Posterior cingulate gyrus (tissue), 11 donors: ENCODE measurements around the gene INHBB.

Source experiments
- DNase-seq, 10 donors: peaks; one replicate each; pipeline versions ENCODE4 v3.0.0 to v3.0.0-alpha.2; 2020 to 2021; ENCODE audit warnings: mixed read lengths in 3 of 10
- intact Hi-C: fragments of 100-400 bp; cut with DNase I; formaldehyde crosslinking; loops from one replicate; pipeline ENCODE4 v1.15.1; 2023

INHBB gene

DNA sequence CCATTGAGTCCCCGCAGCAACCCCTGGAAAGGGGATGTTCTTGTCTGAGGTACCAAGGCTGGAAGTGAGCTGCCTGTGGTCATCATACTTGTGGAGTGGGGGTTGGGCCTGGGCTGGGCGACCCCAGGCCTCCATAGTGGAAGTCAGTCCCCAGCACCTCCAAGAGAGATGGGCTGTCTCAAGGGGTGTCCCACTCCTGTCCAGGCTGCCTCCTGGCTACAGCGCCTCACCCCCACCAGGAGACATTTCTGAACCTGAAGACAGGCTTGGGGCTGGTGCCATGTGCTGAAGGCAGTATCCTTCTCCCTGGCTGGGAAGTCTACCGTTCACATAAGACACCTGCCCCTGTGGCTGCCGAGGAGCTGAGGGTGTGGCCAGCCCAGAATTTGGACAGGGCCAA is 28.9 kb downstream of the INHBB start:
- peak in 3 of 10 donors; percentile 10 to 72 (median 47) for DNase-seq
- intact Hi-C loops: no loop called here

DNA sequence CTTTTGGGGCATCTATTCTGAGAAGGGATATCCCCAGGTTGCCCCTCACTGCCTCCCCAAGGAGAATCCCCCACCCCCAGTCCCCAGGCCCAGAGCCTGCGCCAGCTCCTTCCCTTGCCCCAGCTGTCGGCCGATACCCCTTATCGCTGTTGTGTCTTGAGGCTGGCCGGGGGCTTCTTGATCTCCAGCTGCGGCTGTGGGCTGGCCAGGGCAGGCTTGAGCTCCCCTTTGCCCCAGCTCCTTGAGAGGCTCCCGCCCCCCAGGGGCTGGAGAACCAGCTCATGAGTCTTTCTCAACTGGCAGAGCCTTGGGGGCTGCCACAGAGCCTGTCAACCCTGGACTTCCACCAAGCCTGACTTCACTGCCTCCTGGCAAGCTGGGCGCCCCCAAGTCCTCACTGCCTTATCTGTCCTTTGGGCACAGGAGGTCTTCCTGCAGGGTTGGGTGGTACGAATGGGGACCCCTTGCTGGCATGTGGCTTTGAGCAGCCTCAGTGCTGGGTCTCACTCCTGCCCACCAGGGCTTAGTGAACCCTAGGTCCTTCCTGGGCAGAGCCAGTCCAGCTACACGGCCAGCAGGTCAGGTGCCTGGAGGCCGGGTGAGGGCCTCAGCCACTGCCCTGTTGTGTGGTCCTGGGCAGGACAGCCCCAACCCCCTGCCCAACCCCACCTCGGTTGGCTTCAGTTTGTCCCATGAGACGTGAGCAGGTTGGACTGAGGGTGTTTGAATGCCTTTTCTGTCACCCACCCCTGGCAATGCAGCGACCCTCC is 29.5 kb downstream of the INHBB start:
- intact Hi-C loops: no loop called here
- peak in 4 of 10 donors; percentile 20 to 69 (median 52) for DNase-seq

DNA sequence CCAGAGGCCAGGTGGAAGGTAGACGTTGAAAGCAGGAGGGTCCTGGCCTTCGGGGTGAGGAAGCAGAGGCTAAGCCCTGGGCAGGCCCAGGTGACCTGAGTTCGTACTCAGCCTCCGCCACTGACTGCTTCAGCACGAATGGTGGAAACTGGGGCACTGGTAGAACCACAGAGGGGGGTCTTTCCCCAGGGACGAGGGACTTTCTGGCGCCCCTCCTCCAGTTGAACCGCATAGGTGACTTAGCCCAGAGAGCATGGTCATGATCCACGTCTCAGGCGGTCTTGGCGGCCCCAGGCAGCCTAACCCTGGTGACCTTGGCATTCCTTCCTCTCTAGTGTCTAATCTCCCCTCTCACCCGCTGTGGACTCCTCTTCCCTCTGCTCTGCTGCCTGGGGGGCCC is 30.2 kb downstream of the INHBB start:
- intact Hi-C loops: no loop called here
- peak in 4 of 10 donors; percentile 9 to 79 (median 56) for DNase-seq

DNA sequence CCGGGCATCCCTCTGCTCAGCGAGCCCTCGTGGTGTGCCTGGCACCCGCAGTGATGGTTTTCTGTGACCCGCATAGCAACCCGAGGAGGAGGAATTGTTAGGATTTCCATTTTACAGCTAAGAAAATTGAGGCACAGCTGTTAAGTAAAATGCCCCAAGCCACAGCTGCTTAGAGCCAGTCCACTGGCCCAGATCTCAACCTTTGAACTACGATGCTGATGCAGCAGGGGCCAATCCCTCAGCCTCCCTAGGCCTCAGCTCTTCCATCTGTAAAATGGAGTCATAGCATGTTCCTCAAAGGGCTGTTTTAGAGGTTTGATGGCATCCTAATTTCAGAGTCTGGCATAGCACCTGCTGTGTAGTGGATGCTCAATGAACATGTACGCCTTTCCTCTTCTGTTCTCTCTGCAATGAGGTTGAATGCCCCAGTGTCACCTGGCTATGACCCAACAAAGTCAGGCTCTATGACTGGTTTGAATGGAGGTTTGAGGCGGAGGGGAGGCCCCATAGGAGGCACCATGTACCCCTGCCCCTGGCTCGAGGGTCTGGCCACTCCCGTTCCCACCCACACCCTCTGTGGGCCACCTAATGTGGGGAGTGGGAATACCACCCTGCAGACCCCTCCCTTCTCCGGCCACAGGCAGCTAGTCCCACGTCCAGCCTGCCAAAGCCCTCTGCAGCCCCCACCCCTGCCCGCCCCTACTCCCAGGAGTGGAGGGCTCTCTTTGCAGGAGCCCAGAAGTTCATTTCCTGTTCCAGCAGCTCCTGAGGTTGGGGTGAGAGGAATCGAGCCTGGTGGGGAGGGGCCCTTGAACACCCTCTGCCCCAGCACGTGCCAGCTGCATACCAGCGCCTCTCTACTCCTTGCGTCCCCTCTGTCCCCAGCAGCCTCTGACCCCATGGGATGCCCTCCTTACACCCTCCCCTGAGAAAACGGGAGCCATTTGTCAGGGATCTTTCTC is 31.0 kb downstream of the INHBB start:
- intact Hi-C loops: no loop called here
- peak in 4 of 10 donors; percentile 6 to 74 (median 58) for DNase-seq

DNA sequence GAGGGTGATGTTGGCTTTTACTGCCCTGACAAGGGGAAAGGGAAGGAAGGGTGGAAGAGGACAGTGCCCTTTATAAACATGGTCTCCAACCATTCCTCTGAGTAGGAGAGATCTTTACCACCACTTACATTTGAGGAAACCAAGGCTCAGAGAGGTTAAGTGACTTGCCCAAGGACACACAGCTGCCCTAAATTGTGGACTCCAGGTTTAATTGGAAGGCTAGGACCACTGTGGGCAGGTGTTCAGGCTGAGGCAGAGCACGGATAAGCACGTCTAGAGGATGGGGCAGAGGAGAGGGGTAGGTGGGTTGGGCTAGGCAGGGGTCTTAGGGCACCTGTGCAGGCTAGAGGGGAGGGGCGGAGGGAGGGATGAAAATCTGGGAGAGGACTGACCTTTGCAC is 32.7 kb downstream of the INHBB start:
- intact Hi-C loops: no loop called here
- peak in 1 of 10 donors; percentile 7 for DNase-seq

DNA sequence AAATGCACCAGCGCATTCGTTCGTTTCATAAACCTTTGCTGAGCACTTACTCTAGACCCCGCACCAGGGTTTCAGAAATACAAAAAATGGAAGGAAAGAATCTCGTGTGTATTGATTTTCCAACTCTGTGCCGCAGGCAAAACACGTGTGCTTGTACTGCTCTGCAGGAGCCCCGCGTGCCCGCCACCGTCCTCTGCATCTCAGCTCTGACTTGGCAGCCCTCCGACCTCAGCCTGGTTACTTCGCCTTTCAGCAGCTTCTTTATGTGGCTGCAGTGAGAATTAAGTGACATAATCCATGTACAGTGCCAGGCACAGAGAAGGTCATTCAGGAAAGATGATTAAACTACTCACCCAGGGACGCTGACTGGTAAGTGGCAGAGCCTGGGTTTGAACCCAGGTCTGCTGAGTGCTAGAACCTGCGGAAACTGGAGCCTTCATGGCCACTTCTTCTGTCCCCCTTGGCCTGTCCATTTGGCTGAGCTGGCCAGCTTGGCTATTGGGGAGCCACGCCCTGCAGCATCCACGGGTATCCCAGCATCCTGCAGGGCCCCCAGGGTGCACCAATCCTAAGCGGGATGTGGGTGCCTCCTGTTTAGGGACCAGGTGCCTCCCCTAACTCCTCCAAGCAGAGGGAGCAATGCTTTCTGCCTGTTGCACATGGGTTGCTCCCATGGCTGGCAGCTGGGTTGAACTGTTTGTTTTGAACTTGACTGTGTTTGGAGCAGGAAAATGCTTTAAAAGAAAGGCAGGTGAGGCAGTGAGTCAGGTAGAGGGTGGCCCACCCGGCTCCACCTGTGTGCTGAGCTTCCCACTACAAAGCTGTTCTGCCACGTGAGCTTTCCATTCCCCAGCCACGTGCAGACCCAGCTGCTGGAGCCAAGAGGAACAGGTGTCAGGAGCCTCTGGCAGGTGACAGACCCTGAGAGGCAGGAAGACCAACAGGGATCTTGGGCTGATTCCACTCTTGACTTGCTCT is 34.3 kb downstream of the INHBB start:
- peak in 3 of 10 donors; percentile 16 to 64 (median 50) for DNase-seq
- intact Hi-C loops: no loop called here

DNA sequence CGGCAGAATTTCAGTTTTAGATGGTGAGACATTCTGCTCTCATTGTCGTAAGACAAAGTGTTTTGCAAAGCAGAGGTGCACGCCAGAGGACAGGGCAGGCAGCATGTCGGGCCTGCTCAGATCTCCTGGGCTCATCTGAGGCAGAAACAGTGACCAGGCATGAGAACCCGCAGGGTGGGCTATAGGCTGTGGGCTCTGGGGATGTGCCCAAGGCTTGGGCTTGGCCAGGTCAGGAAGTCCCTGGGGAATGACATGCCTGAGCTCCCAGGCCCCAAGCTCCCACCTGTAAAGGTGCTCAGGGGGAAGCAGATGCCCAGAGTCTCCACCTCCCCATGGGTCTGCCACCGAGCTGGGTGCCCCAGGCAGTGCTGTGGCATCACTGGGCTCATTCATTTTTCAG is 35.3 kb downstream of the INHBB start:
- peak in 3 of 10 donors; percentile 13 to 61 (median 55) for DNase-seq

DNA sequence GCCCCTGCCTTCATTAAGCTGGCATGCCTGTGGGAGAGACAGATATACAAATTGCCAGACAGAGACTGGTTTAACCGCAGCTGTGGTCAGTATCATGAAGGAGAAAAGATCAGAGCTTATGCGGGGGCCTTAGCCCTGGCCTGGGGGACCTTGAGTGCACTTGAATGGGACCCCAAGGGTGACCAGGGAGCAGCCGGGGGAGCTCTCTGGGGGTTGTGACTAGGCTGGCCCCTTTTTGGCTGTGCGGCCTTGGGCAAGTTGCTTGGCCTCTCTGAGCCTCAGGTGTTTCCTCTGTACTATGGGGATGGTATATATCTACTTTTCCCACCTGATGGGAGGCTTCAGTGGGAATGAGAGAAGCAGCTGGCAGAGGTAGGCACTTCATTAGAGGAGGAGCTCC is 35.7 kb downstream of the INHBB start:
- intact Hi-C loops: no loop called here
- DNase-seq: peak in 2 of 10 donors; percentile 22 to 50

More for the DNA sequence above, 35.3 kb downstream of the INHBB start:
- intact Hi-C loops: no loop called here

DNA sequence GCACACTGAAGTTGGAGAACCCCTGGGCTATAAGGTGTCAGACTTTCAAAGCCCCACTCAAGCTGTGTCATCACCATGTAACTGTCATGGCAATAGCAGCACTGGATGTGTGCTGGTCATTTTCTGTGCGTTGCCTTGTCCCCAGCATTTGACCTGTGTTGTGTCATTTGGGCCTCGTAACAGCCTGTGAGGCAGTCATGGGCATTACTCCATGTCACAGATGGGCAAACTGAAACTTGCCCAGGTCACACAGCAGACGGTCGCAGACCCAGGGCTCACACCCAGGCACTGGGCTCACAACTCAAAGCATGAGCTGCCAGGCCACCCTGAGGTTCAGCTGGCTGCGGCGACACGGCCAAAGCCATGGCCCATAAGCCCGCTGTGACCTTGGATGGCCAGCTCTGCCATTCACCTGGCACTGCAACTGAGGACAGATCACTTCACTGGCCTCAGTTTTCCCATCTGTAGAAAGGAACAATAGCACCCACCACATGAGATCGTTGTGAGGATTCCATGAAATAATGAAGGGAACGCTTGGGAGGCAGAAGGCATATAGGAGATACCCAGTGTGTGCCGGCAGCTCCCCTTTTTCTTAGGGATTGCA is 36.7 kb downstream of the INHBB start:
- intact Hi-C loops: no loop called here
- DNase-seq: peak in 4 of 10 donors; percentile 5 to 62 (median 42)

DNA sequence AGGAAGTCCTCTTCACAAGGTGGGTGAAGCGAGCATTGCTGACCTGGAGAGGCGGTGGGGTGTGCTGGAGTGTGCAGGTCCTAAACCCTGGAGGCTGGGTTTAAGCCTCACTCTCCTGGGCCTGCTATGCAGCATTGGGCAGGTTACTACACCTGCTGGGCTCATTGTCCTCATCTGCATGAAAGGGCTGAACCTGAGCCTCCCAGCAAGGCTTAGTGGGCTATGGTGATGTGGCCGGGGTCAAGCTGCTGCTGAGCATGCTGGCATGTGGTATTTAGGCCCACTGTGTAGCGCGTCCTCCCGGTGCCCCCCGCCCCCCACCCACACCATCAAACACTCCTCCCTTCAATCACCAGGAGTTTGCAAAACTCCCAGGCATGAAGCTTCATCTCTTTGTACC is 37.3 kb downstream of the INHBB start:
- intact Hi-C loops: no loop called here
- DNase-seq: peak in 3 of 10 donors; percentile 15 to 32 (median 24)

DNA sequence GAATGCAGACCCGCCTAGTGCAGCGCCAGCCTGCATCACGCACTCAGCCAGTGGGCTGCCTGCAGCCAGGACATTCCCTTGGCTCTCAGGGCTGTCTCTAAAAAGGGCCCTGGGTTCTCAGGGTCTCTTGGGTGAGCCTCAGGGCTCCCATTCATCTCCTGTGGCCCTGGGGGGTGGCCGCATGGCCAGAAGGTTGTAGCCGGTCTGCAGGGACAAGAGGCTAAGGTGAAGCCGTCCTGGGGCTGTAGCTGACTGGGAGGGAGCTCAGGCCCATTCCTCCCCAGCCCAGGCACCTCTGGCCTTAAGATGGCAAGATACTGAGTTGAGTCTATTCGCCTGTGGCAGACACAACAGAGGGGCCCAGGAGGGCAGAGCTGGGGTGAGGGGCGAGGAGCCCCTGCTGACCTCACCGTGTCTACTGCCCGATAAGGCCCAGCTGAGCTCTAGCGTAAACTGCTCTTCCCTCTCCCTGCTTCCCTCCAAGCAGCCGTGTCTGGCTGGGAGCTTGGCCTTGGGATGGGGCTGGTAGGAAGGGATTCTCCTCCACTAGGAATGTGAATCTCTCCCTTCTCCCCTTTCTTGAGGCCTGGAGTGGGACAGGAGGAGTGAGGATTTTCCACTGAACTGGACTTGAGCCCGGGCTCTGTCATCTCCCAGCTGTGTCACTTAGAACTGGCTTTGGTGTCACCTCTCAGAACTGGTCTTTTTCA is 37.9 kb downstream of the INHBB start:
- DNase-seq: peak in 4 of 10 donors; percentile 15 to 65 (median 42)
- intact Hi-C loops: no loop called here

DNA sequence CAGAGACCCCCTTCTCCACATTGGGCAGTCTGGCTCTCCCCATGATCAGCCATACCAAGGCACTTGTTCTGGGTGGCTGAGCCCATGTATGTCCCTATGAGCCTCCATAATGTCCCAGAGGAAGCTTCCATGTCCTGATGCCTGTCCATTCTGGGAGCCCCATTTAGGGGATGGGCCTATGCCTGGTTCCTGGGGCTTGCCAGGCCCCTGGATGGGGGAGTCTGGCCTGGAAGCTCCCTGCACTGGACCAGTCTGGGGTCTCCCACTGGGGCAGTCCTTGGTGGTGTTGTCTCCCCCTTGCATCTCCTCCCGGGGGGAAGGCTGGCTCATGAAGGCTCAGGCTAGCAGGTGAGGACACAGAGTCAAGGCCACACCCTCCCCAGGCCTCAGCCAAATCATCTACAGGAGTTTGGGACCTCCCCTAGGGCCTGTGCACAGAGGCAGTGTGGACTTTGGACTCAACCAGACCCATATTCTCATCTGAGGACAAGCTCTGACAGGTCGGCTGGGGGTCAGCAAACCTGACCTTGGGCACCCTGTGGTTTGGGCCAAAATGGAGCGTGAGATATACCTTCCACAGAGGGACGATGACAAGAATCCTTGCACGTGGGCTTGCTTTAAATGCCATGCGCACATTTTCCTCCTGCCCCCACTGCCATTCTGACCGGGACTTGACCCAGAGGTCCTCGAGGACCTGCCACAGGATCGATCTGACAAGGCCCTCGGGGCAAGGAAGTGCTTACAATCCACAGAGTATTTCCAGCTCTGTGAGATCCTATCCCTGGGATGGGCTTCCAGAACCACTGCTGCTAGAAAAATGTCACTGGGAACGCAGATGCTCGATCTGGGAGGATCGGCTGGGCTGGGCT is 38.8 kb downstream of the INHBB start:
- intact Hi-C loops: no loop called here

DNA sequence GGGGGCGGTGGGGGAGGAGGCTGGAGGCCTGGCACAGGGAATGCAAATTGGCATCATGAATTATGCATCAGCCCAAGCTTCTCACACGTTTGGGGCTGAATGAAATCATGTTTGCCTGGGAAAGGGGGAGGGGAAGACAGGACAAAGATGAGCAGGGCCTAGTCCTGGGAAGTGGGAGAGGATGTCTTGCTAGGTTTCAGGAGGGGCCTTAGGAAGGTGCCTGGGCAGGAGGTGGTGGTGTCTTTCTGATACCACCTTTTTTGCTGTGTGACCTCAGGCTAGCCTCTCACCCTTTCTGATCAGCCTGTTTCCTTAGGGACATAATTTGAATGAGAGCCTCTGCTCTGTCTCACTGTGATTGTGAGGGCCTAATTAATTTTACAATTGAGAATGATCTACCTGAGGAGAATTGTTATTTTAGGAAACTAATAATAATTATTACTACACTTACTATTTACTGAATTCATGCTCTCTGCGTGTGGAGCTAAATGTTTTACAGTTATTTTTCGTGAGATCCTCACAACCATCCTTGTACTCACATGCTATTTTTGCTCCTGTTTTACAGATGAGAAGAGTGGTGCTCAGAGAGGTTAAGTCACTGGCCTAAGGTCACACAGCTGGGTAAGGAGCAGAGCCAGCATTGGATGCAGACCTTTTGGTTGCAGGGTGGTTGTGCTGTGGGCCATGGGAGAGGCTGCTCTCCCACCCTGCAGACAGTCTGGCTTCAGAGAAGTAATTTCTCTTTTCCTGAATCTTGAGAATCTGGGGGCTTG is 39.6 kb downstream of the INHBB start:
- intact Hi-C loops: no loop called here
- peak in 2 of 10 donors; percentile 8 to 36 for DNase-seq

More for the DNA sequence above, 38.8 kb downstream of the INHBB start:
- DNase-seq: peak in 4 of 10 donors; percentile 6 to 73 (median 56)

DNA sequence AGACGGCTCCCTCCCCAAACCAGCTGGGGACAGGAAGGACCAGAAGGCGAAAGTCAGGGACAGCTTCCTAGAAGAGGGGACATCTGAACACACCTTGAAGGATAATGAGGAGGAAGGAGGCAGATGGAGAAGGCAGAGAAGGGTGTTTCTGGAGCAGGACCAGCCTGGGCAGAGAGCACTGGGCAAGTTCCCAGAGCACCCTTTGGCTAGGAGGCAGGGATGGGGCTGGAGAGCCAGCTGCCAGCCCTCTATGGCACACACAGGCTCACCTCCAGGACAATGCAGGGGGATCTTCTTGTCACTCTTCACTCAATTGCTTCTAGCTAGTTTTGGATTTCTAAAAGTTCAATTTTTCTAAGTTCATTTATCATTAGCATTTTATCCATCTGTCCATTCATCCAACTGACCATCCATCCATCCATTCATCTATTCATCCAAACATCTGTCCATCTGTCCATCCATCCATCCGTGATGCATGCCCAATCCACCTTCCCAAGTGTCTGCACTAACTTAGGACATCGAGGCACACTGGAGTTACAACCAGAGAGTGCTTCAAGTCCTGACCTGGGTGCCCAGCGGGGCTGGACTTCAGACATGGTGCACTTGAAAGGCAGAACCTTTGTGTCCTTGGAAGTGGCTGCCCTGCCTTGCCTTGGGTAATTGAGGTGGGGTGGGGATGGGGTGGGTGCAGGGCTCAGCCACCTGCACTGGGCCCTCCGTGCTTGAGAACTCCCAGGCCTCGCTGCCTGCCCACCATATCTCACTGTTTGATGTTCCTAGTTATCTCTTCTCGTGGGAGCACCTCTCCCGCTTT is 42.5 kb downstream of the INHBB start:
- peak in 2 of 10 donors; percentile 8 to 47 for DNase-seq
- intact Hi-C loops: no loop called here

DNA sequence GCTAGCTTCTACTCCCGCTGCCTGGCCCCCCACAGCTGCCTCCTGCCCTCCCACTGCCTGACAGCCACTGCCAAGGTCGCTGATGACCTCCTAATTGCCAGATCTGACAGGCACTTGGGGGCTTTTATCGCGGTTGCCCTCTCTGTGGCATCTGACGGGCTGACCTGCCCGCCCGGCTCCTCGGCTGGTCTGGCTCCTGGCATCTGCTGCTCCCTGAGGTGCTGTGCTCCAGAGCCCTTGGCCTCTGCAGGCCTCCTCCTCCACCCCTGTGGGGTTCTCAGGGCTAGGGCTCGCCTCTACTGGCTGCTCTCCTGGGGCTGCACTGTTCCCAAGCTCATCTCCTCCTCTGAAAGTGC is 43.1 kb downstream of the INHBB start:
- intact Hi-C loops: no loop called here
- DNase-seq: peak in 3 of 10 donors; percentile 2 to 72 (median 4)

DNA sequence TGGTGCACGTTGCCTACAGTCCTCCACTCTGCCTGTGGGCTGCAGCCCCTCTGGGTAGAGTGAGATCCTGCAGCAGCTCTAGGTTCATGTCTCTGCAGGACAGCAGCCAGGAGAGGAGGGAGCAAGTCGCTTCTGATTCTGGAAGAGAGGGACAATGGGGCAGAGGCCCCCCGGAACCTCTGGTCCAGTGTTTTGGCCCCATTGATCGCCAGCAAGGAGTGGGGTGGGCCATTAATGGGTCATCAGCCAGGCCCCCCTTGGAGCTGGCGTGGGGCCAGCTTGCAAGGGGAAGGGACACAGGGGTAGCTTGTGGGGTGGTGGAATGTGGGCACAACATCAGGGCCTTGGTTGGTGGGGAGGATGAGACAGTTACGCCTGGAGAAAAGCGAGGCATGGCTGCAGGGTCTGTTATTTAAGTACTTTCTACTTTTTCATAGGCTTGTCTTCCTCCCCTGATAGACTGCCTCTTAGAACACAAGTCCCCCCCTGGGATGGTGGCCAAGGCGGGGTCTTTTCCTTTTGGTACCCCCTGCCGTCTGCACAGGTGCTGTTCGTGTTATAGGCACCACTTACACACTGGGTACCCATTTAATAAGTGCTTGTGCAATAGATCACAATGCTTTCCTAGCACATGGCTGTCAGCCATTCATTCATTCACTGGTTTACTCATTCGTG is 44.6 kb downstream of the INHBB start:
- intact Hi-C loops: no loop called here

More for the DNA sequence above, 44.6 kb downstream of the INHBB start:
- DNase-seq: peak in 4 of 10 donors; percentile 0 to 59 (median 24)
